ENCODE results near the gene DNAH7.

Gene DNAH7

DNA sequence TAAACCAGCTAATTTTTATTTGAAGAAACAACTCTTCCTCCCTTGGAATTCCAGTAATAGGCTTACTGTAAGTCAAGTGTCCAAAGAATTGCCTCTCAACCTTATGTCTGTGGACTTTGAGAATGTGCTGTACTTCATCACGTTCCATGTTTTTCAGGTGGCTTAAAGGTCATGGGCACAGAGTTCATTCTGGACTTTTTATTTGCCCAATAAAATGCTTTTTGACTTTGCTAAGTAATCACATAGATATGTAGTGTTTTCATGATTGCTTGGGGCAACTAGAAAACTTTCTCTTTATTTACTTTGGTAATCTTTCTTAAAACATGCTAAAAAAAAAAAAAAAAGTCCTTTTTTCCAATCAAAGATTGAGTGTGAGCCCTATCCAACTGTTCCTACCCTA is 10.4 kb upstream of the DNAH7 start:
- in situ Hi-C loops (cut with HindIII; ENCODE audit: low sequenced_read_pairs), result no loop called here
- H3K4me3 ChIP-seq (ENCODE audit: low read depth, low read length), result no peak overlapping the region
- no peak for DNase-seq (ENCODE audit: low read depth)
- TF ChIP-seq, protein P1, sequence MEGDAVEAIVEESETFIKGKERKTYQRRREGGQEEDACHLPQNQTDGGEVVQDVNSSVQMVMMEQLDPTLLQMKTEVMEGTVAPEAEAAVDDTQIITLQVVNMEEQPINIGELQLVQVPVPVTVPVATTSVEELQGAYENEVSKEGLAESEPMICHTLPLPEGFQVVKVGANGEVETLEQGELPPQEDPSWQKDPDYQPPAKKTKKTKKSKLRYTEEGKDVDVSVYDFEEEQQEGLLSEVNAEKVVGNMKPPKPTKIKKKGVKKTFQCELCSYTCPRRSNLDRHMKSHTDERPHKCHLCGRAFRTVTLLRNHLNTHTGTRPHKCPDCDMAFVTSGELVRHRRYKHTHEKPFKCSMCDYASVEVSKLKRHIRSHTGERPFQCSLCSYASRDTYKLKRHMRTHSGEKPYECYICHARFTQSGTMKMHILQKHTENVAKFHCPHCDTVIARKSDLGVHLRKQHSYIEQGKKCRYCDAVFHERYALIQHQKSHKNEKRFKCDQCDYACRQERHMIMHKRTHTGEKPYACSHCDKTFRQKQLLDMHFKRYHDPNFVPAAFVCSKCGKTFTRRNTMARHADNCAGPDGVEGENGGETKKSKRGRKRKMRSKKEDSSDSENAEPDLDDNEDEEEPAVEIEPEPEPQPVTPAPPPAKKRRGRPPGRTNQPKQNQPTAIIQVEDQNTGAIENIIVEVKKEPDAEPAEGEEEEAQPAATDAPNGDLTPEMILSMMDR (IDR thresholded peaks at IDR 0.05; ENCODE audit: low read depth, low read length, missing control alignments), result no peak

DNA sequence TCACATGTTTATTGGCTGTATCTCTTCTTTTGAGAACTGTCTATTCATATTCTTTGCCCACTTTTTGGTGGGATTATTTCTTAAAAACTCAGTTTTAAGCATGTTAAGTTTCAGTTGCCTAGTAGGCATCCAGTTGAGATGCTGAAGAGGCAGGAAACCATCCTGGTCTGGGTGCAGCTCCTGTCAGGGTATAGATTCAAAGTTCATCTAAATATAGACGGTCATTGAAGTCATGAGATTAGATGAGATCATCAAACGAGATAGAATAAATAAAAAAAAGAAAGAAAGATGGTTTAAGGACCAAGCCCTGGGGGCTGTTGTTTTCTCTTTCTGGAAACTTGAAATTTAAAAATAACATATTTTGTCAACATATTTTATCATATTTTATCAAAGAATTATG is 9.2 kb upstream of the DNAH7 start:
- no peak for DNase-seq (ENCODE audit: low read depth)
- TF ChIP-seq, protein P1 (IDR thresholded peaks at IDR 0.05; ENCODE audit: low read depth, low read length, missing control alignments), result no peak
- H3K4me3 ChIP-seq (ENCODE audit: low read depth, low read length), result no peak overlapping the region
- in situ Hi-C loops (cut with HindIII; ENCODE audit: low sequenced_read_pairs), result no loop called here

DNA sequence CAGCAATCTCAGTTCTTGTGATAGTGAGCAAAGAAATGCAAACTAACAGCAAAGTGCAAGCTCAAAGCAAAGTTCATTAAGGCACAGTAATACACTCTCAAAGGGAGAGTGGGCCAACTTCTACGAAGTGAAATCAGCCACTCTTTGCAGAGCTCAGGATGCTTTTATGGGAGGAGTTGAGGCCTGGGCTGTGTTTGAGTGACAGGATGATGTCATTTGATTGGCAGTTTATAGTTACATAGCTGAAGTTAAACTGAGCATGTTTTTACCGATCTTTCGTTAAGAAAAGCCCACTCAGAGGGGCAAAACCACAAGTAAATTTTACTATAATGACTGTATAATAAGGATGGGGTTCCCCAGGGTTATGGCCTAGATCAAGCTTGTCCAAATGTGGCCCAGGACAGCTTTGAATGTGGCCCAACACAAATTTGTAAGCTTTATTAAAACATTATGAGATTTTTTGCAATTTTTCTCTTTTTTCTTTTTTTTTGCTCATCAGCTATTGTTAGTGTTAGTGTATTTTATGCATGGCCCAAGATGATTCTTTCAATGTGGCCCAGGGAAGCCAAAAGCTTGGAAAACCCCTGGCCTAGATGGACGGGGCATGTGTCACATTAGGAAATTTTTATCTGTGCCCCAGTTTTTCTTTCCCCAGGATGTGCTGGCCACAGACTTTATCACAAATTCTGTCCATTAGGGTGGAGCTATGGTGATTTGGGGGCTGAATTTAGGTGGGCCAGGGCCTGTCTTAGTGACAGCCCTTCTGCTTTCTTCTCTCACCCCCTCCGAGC is 8.3 kb upstream of the DNAH7 start:
- in situ Hi-C loops (cut with HindIII; ENCODE audit: low sequenced_read_pairs), result no loop called here
- no peak overlapping the region for H3K4me3 ChIP-seq (ENCODE audit: low read depth, low read length)
- no peak for DNase-seq (ENCODE audit: low read depth)
- TF ChIP-seq, protein P1 (IDR thresholded peaks at IDR 0.05; ENCODE audit: low read depth, low read length, missing control alignments), result no peak

DNA sequence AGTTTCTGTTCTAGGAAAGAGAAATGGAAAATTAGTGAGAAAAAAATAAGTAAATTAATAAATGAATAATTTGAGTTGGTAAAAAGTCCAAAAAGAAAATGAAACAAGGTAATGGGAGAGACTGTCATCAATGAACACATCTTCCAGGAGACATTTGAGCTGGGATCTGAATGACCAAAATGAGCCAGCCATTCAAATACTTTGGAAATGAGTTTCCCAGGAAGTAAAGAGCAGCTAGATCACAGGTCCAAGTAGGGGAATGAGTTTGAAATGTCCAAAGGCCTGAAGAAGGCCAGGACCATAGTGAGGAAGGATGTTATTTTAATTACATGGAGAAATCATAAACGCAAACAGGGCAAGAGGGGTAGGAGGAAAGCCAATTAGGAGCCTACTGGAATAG is 6.6 kb upstream of the DNAH7 start:
- in situ Hi-C loops (cut with HindIII; ENCODE audit: low sequenced_read_pairs), result no loop called here
- H3K4me3 ChIP-seq (ENCODE audit: low read depth, low read length), result no peak overlapping the region
- TF ChIP-seq, protein P1 (IDR thresholded peaks at IDR 0.05; ENCODE audit: low read depth, low read length, missing control alignments), result no peak
- no peak for DNase-seq (ENCODE audit: low read depth)

DNA sequence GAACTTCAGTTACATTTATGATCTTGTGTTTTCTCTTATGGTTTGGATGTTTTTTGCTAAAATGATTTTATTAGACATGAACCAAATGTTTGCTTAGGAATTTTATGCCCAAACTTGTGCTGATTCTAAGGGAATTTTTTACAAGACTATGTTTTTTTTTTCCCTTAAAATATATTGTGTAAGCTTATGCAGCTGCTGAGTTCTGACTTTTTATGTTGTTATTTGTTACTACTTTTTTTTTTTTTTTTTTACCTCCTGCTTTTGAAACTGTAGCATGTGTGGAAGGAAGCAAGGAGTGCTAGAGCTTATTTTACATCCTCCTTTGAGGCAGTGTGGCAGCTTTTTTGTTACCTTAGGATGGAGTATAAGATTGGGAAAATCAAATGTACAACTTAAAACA is 6.0 kb upstream of the DNAH7 start:
- TF ChIP-seq, protein P1 (IDR thresholded peaks at IDR 0.05; ENCODE audit: low read depth, low read length, missing control alignments), result no peak
- in situ Hi-C loops (cut with HindIII; ENCODE audit: low sequenced_read_pairs), result no loop called here
- DNase-seq (ENCODE audit: low read depth), result no peak
- no peak overlapping the region for H3K4me3 ChIP-seq (ENCODE audit: low read depth, low read length)

DNA sequence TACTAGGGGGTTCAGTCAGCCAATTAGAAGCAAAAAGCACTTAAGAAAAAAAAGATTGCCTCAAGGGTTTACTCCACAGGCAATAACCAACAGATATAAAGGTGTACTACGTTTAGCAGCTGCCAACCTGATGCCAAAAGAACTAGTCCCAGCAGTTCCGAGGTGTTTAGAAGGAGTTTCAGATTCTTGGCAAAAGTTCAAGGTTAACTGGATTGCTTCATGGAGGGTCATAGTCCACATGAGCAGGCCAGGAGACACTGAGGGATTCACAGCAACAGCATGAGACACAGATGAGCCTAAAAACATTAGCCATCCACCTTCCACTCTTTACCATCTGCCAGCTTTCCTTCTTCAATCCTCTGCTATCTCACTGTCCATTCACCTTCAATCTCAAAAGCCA is 4.9 kb upstream of the DNAH7 start:
- in situ Hi-C loops (cut with HindIII; ENCODE audit: low sequenced_read_pairs), result no loop called here
- TF ChIP-seq, protein P1 (IDR thresholded peaks at IDR 0.05; ENCODE audit: low read depth, low read length, missing control alignments), result no peak
- H3K4me3 ChIP-seq (ENCODE audit: low read depth, low read length), result no peak overlapping the region
- DNase-seq (ENCODE audit: low read depth), result no peak

Measured in astrocyte of the cerebellum (primary cell).